HepG2 (cell line): Measurements from ENCODE around the gene DPH1. TPM values are rescaled to one million over a fixed set of nuclear protein-coding genes. Genes with fewer than 3 reads are reported as not detected.
A peak's percentile ranks its signal among the peaks of the same experiment; 100 is the strongest.

Source experiments
- CBX2 ChIP-seq, 2 experiments: fragments of 200-600 bp in 1 of 2; sonication (generic); formaldehyde crosslinking in 1 of 2; IDR thresholded peaks; 2 replicates each; pipeline versions ENCODE4 v1.7.0 to v1.8.1; 2018 to 2022; ENCODE audit warnings: low read depth in 2 of 2, low read length in 1 of 2, mild to moderate bottlenecking in 1 of 2, missing genetic modification reagents in 1 of 2
- CEBPG ChIP-seq: IDR thresholded peaks from 2 replicates; pipeline ENCODE4 v1.6.1; 2016
- MED13 ChIP-seq: sonication (generic); formaldehyde crosslinking; IDR thresholded peaks from 2 replicates; pipeline ENCODE4 v1.5.0; 2020; ENCODE audit warnings: missing genetic modification reagents
- MYC ChIP-seq: sonication (generic); formaldehyde crosslinking; IDR thresholded peaks from 2 replicates; pipeline ENCODE4 v1.9.0; 2021; ENCODE audit warnings: missing genetic modification reagents, borderline replicate concordance
- SAP130 ChIP-seq: IDR thresholded peaks from 2 replicates; pipeline ENCODE4 v1.6.1; 2016; ENCODE audit warnings: low read depth
- ZFP36L1 ChIP-seq: sonication (generic); formaldehyde crosslinking; IDR thresholded peaks from 2 replicates; pipeline ENCODE4 v1.8.0; 2022; ENCODE audit warnings: mild to moderate bottlenecking, missing genetic modification reagents, moderate library complexity
- ZKSCAN8 ChIP-seq: IDR thresholded peaks from 2 replicates; pipeline ENCODE4 v1.6.1; 2016; ENCODE audit warnings: borderline replicate concordance, missing genetic modification reagents, missing compliant biosample characterization
- ZNF652 ChIP-seq: IDR thresholded peaks from 2 replicates; pipeline ENCODE4 v1.6.1; 2016; ENCODE audit warnings: low read depth, borderline replicate concordance
- polyA plus RNA-seq, 8 experiments: library from polyadenylated mRNA; depleted of rRNA in 3 of 8; stranded (reverse) in 7 of 8; unstranded in 1 of 8; fragments of >200 nt; fragmentation: Illumina TruSeq in 4 of 8; extraction: Trizol in 4 of 8; gene quantifications; 2 replicates each; pipeline versions ENCODE4 v1.2.1 to v1.2.3, GENCODE V29; 2011 to 2016; ENCODE audit warnings: low read depth in 4 of 8, missing spikeins in 1 of 8, mixed read lengths in 1 of 8; ENCODE audit not compliant: insufficient read depth in 1 of 8
- total RNA-seq, 5 experiments: library from RNA; depleted of rRNA; stranded (reverse); fragments of >200 nt; fragmentation: Illumina TruSeq; extraction: Trizol; gene quantifications; 2 replicates each; pipeline ENCODE4 v1.2.3, GENCODE V29; 2016; ENCODE audit warnings: low read depth in 1 of 5
- TF ChIP-seq, protein P1 (sequence below), 2 experiments: fragments of 450-650 bp in 1 of 2; sonication (generic) in 1 of 2; formaldehyde crosslinking in 1 of 2; IDR thresholded peaks; 2 replicates each; pipeline versions ENCODE4 v1.6.1 to v1.8.0; 2016 to 2022; ENCODE audit warnings: antibody characterized with exemption in 1 of 2, mild to moderate bottlenecking in 1 of 2, missing genetic modification reagents in 1 of 2
- TF ChIP-seq, protein P2 (sequence below): sonication (generic); formaldehyde crosslinking; IDR thresholded peaks from 2 replicates; pipeline ENCODE4 v1.5.1; 2020; ENCODE audit warnings: missing genetic modification reagents, mild to moderate bottlenecking, borderline replicate concordance
- TF ChIP-seq, protein P3 (sequence below): sonication (generic); formaldehyde crosslinking; IDR thresholded peaks from 2 replicates; pipeline ENCODE4 v1.8.1; 2022; ENCODE audit warnings: mild to moderate bottlenecking, missing genetic modification reagents
- TF ChIP-seq, protein P4 (sequence below): sonication (generic); formaldehyde crosslinking; IDR thresholded peaks from 2 replicates; pipeline ENCODE4; 2020; ENCODE audit warnings: missing genetic modification reagents, mild to moderate bottlenecking, borderline replicate concordance

Gene DPH1
- total and polyA plus RNA-seq, 2 of the 13 experiments (the other 11 are each of a cell fraction or from before 2014, with no cell fraction given) = 25.3 to 42.8 TPM

DNA sequence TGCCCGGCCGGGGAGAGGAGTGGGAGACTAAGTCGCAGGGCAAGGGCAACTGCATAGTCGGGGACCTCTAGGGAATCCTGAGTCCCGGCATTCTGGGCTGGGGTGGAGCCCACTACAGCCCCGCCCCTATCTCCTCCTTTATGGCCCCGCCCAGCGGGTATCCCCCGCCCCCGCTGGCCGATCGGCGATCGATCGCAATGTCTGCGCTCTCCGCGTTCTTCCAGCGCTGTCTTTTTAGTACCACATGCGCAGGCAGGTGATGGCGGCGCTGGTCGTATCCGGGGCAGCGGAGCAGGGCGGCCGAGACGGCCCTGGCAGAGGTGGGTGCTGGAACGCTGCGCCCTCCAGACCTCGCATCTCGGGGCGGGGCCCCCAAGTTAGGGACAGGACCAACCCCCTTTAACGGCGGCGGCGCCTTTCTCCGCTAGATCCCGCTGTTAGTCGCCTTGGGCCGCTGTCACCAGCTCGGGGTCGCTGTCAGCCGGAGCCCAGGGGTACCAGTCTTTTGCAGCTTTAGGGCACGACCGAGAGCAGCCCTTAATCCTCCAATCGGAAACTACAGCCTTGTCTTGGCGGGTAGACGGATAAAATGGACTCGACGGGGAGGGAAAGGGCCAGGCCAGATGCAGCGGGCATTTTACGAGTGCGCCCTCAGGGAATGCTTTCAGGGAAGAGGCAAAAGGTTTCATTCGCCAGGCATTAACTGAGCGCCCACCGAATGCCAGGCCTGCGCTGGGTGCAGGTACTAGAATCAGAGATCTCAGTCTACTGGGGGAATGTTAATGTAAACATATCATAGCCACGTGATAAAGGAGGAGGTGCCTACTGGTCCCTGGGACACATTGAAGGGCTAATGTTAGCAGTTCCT, at the start of gene DPH1 (continued):
- TF ChIP-seq, protein P1, sequence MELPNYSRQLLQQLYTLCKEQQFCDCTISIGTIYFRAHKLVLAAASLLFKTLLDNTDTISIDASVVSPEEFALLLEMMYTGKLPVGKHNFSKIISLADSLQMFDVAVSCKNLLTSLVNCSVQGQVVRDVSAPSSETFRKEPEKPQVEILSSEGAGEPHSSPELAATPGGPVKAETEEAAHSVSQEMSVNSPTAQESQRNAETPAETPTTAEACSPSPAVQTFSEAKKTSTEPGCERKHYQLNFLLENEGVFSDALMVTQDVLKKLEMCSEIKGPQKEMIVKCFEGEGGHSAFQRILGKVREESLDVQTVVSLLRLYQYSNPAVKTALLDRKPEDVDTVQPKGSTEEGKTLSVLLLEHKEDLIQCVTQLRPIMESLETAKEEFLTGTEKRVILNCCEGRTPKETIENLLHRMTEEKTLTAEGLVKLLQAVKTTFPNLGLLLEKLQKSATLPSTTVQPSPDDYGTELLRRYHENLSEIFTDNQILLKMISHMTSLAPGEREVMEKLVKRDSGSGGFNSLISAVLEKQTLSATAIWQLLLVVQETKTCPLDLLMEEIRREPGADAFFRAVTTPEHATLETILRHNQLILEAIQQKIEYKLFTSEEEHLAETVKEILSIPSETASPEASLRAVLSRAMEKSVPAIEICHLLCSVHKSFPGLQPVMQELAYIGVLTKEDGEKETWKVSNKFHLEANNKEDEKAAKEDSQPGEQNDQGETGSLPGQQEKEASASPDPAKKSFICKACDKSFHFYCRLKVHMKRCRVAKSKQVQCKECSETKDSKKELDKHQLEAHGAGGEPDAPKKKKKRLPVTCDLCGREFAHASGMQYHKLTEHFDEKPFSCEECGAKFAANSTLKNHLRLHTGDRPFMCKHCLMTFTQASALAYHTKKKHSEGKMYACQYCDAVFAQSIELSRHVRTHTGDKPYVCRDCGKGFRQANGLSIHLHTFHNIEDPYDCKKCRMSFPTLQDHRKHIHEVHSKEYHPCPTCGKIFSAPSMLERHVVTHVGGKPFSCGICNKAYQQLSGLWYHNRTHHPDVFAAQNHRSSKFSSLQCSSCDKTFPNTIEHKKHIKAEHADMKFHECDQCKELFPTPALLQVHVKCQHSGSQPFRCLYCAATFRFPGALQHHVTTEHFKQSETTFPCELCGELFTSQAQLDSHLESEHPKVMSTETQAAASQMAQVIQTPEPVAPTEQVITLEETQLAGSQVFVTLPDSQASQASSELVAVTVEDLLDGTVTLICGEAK (IDR thresholded peaks at IDR 0.05) = no peak
- TF ChIP-seq, protein P1 (CRISPR knock-in tag; IDR thresholded peaks at IDR 0.05) = peak; percentile 67; the same call in 1 of the 2 replicates
- TF ChIP-seq ZKSCAN8 = peak; percentile 47; the same call in 1 of the 2 replicates
- TF ChIP-seq, protein P2, sequence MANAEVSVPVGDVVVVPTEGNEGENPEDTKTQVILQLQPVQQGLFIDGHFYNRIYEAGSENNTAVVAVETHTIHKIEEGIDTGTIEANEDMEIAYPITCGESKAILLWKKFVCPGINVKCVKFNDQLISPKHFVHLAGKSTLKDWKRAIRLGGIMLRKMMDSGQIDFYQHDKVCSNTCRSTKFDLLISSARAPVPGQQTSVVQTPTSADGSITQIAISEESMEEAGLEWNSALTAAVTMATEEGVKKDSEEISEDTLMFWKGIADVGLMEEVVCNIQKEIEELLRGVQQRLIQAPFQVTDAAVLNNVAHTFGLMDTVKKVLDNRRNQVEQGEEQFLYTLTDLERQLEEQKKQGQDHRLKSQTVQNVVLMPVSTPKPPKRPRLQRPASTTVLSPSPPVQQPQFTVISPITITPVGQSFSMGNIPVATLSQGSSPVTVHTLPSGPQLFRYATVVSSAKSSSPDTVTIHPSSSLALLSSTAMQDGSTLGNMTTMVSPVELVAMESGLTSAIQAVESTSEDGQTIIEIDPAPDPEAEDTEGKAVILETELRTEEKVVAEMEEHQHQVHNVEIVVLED (CRISPR knock-in tag) = peak; percentile 87
- TF ChIP-seq, protein P3, sequence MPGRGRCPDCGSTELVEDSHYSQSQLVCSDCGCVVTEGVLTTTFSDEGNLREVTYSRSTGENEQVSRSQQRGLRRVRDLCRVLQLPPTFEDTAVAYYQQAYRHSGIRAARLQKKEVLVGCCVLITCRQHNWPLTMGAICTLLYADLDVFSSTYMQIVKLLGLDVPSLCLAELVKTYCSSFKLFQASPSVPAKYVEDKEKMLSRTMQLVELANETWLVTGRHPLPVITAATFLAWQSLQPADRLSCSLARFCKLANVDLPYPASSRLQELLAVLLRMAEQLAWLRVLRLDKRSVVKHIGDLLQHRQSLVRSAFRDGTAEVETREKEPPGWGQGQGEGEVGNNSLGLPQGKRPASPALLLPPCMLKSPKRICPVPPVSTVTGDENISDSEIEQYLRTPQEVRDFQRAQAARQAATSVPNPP (CRISPR knock-in tag) = no peak
- peak; percentile 99 for TF ChIP-seq MYC (CRISPR knock-in tag)
- TF ChIP-seq SAP130 = peak; percentile 98
- peak; percentile 38 for TF ChIP-seq CEBPG (CRISPR knock-in tag)
- TF ChIP-seq MED13 = 0 out of 2 replicates have a peak, but pooled peaks have one; percentile 54
- TF ChIP-seq CBX2 (IDR thresholded peaks at IDR 0.05; ENCODE audit: low read depth, low read length) = no peak
- no peak for TF ChIP-seq CBX2 (CRISPR knock-in tag; IDR thresholded peaks at IDR 0.05; ENCODE audit: low read depth)
- peak; percentile 4; the same call in 1 of the 2 replicates for TF ChIP-seq ZNF652 (CRISPR knock-in tag)
- peak; percentile 58; the same call in 1 of the 2 replicates for TF ChIP-seq ZFP36L1 (CRISPR knock-in tag)
- TF ChIP-seq, protein P4, sequence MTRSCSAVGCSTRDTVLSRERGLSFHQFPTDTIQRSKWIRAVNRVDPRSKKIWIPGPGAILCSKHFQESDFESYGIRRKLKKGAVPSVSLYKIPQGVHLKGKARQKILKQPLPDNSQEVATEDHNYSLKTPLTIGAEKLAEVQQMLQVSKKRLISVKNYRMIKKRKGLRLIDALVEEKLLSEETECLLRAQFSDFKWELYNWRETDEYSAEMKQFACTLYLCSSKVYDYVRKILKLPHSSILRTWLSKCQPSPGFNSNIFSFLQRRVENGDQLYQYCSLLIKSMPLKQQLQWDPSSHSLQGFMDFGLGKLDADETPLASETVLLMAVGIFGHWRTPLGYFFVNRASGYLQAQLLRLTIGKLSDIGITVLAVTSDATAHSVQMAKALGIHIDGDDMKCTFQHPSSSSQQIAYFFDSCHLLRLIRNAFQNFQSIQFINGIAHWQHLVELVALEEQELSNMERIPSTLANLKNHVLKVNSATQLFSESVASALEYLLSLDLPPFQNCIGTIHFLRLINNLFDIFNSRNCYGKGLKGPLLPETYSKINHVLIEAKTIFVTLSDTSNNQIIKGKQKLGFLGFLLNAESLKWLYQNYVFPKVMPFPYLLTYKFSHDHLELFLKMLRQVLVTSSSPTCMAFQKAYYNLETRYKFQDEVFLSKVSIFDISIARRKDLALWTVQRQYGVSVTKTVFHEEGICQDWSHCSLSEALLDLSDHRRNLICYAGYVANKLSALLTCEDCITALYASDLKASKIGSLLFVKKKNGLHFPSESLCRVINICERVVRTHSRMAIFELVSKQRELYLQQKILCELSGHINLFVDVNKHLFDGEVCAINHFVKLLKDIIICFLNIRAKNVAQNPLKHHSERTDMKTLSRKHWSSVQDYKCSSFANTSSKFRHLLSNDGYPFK (CRISPR knock-in tag) = peak; percentile 94
